ENCODE measurements around the gene PCSK7.
A peak's percentile ranks its signal among the peaks of the same experiment; 100 is the strongest.

PCSK7 gene

GRCh38 chr11:117181586-117182550 is 50.0 kb downstream of the PCSK7 start:
- DNase-seq: no peak

- DNase-seq: peak; percentile 40
These were observed 51.0 kb downstream of the PCSK7 start for GRCh38 chr11:117180661-117181585.

GRCh38 chr11:117180020-117180419 is 51.9 kb downstream of the PCSK7 start:
- no peak for DNase-seq

GRCh38 chr11:117179048-117179999 is 52.5 kb downstream of the PCSK7 start:
- peak; percentile 31 for DNase-seq

- peak; percentile 87 for DNase-seq
These were observed 53.5 kb downstream of the PCSK7 start, which contains the start of gene SIDT2 for GRCh38 chr11:117178210-117179034. Gene SIDT2 (plus strand): TSS chr11:117178743. CDS start chr11:117179264, 521 bp downstream.

- no peak for DNase-seq
These were observed 54.2 kb downstream of the PCSK7 start for GRCh38 chr11:117177534-117178209.

- DNase-seq: no peak
These were observed 55.7 kb downstream of the PCSK7 start for GRCh38 chr11:117176186-117176585.

- no peak for DNase-seq
These were observed 56.1 kb downstream of the PCSK7 start for GRCh38 chr11:117175781-117176180.

- no peak for DNase-seq
These were observed 56.8 kb downstream of the PCSK7 start for GRCh38 chr11:117175104-117175503.

GRCh38 chr11:117172724-117173421 is 59.0 kb downstream of the PCSK7 start:
- DNase-seq: no peak

GRCh38 chr11:117171404-117172061 is 60.3 kb downstream of the PCSK7 start:
- no peak for DNase-seq

- DNase-seq: no peak
These were observed 60.9 kb downstream of the PCSK7 start for GRCh38 chr11:117171007-117171403.

- no peak for DNase-seq
These were observed 61.7 kb downstream of the PCSK7 start for GRCh38 chr11:117170210-117170609.

- no peak for DNase-seq
These were observed 62.1 kb downstream of the PCSK7 start for GRCh38 chr11:117169736-117170135.

GRCh38 chr11:117166491-117166890 is 65.4 kb downstream of the PCSK7 start:
- DNase-seq: no peak

GRCh38 chr11:117160826-117161225 is 71.0 kb downstream of the PCSK7 start:
- no peak for DNase-seq

GRCh38 chr11:117159892-117160291 is 72.0 kb downstream of the PCSK7 start:
- DNase-seq: no peak

GRCh38 chr11:117157507-117157906 is 74.4 kb downstream of the PCSK7 start:
- DNase-seq: no peak

- no peak for DNase-seq
These were observed 77.4 kb downstream of the PCSK7 start for GRCh38 chr11:117154468-117154867.
